Measurements from ENCODE around the gene PADI1. TPM values are rescaled to one million over a fixed set of nuclear protein-coding genes. Genes with fewer than 3 reads are reported as not detected.

Gene PADI1
- polyA plus RNA-seq, 1 donor from 2014 or later = 0.66 TPM

DNA sequence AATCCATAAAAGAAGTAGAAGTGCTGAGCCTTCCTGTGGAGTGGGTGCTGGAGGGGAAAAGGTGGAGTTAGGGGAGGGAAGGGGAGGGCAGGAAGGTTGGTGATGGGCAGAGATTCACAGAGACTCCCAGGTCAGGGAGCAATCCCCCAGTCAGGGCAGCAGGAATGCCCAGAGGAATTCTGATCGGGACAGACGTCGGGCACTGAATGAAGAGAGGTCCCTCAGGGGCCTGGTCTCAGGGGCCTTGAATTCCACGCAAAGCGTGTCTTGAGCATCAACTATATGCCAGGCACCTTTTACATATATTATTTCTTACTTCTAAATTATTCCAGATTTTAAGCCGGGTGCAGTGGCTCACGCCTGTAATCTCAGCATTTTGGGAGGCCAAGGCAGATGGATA is 7.2 kb upstream of the PADI1 start:
- no peak overlapping the region for H3K9ac ChIP-seq (ENCODE audit: low read length)
- H3F3A ChIP-seq (ENCODE audit: insufficient read depth, low read length, poor library complexity, severe bottlenecking) = no peaks in the 10 kb centered on the region
- no peak overlapping the region for H3K27ac ChIP-seq (ENCODE audit: low read length)
- H2AFZ ChIP-seq (ENCODE audit: low read depth, low read length) = no peak overlapping the region
- H3K79me2 ChIP-seq (replicated peaks; ENCODE audit: insufficient read depth, low read length) = no peaks in the 10 kb centered on the region
- H3K4me2 ChIP-seq (ENCODE audit: low read length) = no peak overlapping the region
- no peak overlapping the region for H3K4me3 ChIP-seq (ENCODE audit: low read length)
- H3K9me2 ChIP-seq (ENCODE audit: insufficient read depth, low read length) = no peaks in the 10 kb centered on the region
- H3K9me3 ChIP-seq (ENCODE audit: low read length) = no peaks in the 10 kb centered on the region
- H3K27me3 ChIP-seq (ENCODE audit: insufficient read depth, low read depth, low read length) = no peaks in the 10 kb centered on the region
- TF ChIP-seq EP300 (conservative IDR thresholded peaks at IDR 0.05; ENCODE audit: poor library complexity, severe bottlenecking) = no peak
- TF ChIP-seq RAD21 (conservative IDR thresholded peaks at IDR 0.05) = no peak
- TF ChIP-seq POLR2AphosphoS5 (IDR thresholded peaks at IDR 0.05) = no peak
- no peak for TF ChIP-seq EZH2 (IDR thresholded peaks at IDR 0.05; ENCODE audit: borderline replicate concordance, insufficient read depth, low read length, poor library complexity, severe bottlenecking)
- no peak for TF ChIP-seq MXI1 (conservative IDR thresholded peaks at IDR 0.05; ENCODE audit: poor library complexity, severe bottlenecking)
- TF ChIP-seq, protein P1, sequence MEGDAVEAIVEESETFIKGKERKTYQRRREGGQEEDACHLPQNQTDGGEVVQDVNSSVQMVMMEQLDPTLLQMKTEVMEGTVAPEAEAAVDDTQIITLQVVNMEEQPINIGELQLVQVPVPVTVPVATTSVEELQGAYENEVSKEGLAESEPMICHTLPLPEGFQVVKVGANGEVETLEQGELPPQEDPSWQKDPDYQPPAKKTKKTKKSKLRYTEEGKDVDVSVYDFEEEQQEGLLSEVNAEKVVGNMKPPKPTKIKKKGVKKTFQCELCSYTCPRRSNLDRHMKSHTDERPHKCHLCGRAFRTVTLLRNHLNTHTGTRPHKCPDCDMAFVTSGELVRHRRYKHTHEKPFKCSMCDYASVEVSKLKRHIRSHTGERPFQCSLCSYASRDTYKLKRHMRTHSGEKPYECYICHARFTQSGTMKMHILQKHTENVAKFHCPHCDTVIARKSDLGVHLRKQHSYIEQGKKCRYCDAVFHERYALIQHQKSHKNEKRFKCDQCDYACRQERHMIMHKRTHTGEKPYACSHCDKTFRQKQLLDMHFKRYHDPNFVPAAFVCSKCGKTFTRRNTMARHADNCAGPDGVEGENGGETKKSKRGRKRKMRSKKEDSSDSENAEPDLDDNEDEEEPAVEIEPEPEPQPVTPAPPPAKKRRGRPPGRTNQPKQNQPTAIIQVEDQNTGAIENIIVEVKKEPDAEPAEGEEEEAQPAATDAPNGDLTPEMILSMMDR (IDR thresholded peaks at IDR 0.05; ENCODE audit: poor library complexity, severe bottlenecking) = no peak
- no peak for TF ChIP-seq REST (IDR thresholded peaks at IDR 0.05; ENCODE audit: borderline replicate concordance)
- TF ChIP-seq TAF1 (IDR thresholded peaks at IDR 0.05; ENCODE audit: low read depth) = no peak
- no peak for TF ChIP-seq SMC3 (conservative IDR thresholded peaks at IDR 0.05; ENCODE audit: poor library complexity)
- no peaks in the 10 kb centered on the region for H4K20me1 ChIP-seq (ENCODE audit: insufficient read depth)
- H3K36me3 ChIP-seq (ENCODE audit: insufficient read depth, low read length) = no peaks in the 10 kb centered on the region

DNA sequence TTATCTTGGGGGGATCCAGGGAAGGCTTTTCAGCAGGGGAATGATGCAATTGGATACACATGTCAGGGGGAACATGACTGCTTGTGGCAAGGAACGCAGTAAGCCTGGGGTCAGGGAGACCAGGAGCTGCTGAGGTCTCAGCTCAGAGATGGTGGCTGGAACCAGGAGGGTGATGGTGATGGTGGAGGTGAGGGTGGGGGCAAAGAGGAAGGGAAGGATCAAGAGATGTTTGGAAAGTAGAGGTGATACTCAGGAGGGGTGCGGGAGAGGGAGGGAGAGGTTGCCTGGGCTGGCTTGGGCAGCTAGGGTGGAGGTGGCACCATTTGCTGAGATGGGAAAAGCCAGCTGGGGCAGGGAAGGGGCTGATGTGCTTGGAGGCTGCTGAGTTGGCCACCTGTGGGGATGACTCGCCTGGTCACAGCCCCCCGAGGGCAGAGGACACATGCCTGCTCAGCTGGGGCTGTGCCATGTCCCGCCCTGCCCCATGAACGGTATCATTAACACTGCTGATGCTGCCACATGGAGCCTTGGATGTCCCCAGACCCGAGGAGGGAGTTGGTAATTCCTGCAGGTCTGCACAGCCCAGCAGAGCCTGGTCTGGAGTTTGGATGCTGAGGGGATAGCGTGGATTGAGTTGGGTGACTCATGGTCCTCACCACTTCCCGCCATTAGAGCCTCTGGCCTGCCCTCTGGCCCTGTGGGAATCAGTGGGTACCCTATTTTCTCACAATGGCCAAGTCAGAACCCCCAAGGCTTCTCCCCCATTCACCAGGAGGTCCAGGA is 6.3 kb upstream of the PADI1 start:
- Histone ChIP-seq H3K27ac (ENCODE audit: low read length) (no peak overlapping the region), H3K27me3 (ENCODE audit: insufficient read depth, low read depth, low read length) (no peaks in the 10 kb centered on the region), H2AFZ (ENCODE audit: low read depth, low read length) (no peak overlapping the region), H3K4me2 (ENCODE audit: low read length) (no peak overlapping the region), H3K4me3 (ENCODE audit: low read length) (no peak overlapping the region), H4K20me1 (ENCODE audit: insufficient read depth) (no peaks in the 10 kb centered on the region), H3K36me3 (ENCODE audit: insufficient read depth, low read length) (no peaks in the 10 kb centered on the region), H3K9me2 (ENCODE audit: insufficient read depth, low read length) (no peaks in the 10 kb centered on the region), H3F3A (ENCODE audit: insufficient read depth, low read length, poor library complexity, severe bottlenecking) (no peaks in the 10 kb centered on the region), H3K9me3 (ENCODE audit: low read length) (no peaks in the 10 kb centered on the region), H3K79me2 (replicated peaks; ENCODE audit: insufficient read depth, low read length) (no peaks in the 10 kb centered on the region), H3K9ac (ENCODE audit: low read length) (no peak overlapping the region)
- TF ChIP-seq RAD21 (conservative IDR thresholded peaks at IDR 0.05) (no peak), REST (IDR thresholded peaks at IDR 0.05; ENCODE audit: borderline replicate concordance) (no peak), POLR2AphosphoS5 (IDR thresholded peaks at IDR 0.05) (no peak), SMC3 (conservative IDR thresholded peaks at IDR 0.05; ENCODE audit: poor library complexity) (no peak), TAF1 (IDR thresholded peaks at IDR 0.05; ENCODE audit: low read depth) (no peak), EP300 (conservative IDR thresholded peaks at IDR 0.05; ENCODE audit: poor library complexity, severe bottlenecking) (no peak)

Data from neural cell (in vitro differentiated cells).